Fibroblast of lung (primary cell): ENCODE measurements around the gene SAMD8. TPM values are rescaled to one million over a fixed set of nuclear protein-coding genes. Genes with fewer than 3 reads are reported as not detected.
"Not testable (repeated sequence)": the region's sequence is repeated elsewhere in the genome, so short reads cannot be mapped to it uniquely, and the experiment has no call there.

Experiments used
- DNase-seq, 2 donors: peaks; one replicate each; pipeline versions ENCODE4 v3.0.0 to v3.0.0-alpha.2; 2010; ENCODE audit warnings: low read depth in 2 of 2
- H2AFZ ChIP-seq: 2 replicates; pipeline ENCODE4 v1.5.1; 2012; ENCODE audit warnings: low read length, control low read depth, inconsistent platforms
- H3K27ac ChIP-seq: 2 replicates; pipeline ENCODE4 v1.5.1; 2011; ENCODE audit warnings: low read length, control low read depth; ENCODE audit not compliant: insufficient read depth
- H3K27me3 ChIP-seq: 2 replicates; pipeline ENCODE4 v1.5.1; 2011; ENCODE audit warnings: mild to moderate bottlenecking, low read length; ENCODE audit not compliant: control insufficient read depth, insufficient read depth
- H3K36me3 ChIP-seq: 2 replicates; pipeline ENCODE4 v1.5.1; 2011; ENCODE audit warnings: low read length; ENCODE audit not compliant: control insufficient read depth, insufficient read depth
- H3K4me1 ChIP-seq: 2 replicates; pipeline ENCODE4 v1.5.1; 2011; ENCODE audit warnings: low read length; ENCODE audit not compliant: control insufficient read depth, insufficient read depth; ENCODE audit errors: extremely low read depth
- H3K4me2 ChIP-seq: 2 replicates; pipeline ENCODE4 v1.5.1; 2011; ENCODE audit warnings: low read length, control low read depth; ENCODE audit not compliant: insufficient read depth; ENCODE audit errors: extremely low read depth
- H3K4me3 ChIP-seq, 4 experiments: fragments of 200-600 bp in 1 of 4; sonication (generic) in 1 of 4; replicated peaks in 1 of 4; 2 replicates each; pipeline ENCODE4 v1.5.1; 2011 to 2016; ENCODE audit warnings: low read length in 4 of 4, low read depth in 3 of 4, mild to moderate bottlenecking in 3 of 4, control low read depth in 2 of 4, inconsistent platforms in 1 of 4, mixed read lengths in 1 of 4; ENCODE audit not compliant: insufficient read depth in 1 of 4; ENCODE audit errors: control extremely low read depth in 1 of 4
- H3K79me2 ChIP-seq: 2 replicates; pipeline ENCODE4 v1.5.1; 2012; ENCODE audit warnings: mild to moderate bottlenecking, low read length, inconsistent platforms; ENCODE audit not compliant: control insufficient read depth, insufficient read depth
- H3K9ac ChIP-seq: 2 replicates; pipeline ENCODE4 v1.5.1; 2011; ENCODE audit warnings: mild to moderate bottlenecking, low read length, control low read depth; ENCODE audit not compliant: insufficient read depth
- H3K9me3 ChIP-seq: 2 replicates; pipeline ENCODE4 v1.5.1; 2012; ENCODE audit warnings: low read depth, low read length; ENCODE audit not compliant: control insufficient read depth, insufficient read depth
- H4K20me1 ChIP-seq: 2 replicates; pipeline ENCODE4 v1.5.1; 2011; ENCODE audit warnings: low read length; ENCODE audit not compliant: control insufficient read depth, insufficient read depth; ENCODE audit errors: extremely low read depth
- CTCF ChIP-seq, 2 donors: IDR thresholded peaks in 1 of 2; conservative IDR thresholded peaks in 1 of 2; 1 replicate in 1 of 2; 2 replicates in 1 of 2; pipeline ENCODE4 v1.5.1; 2011 to 2012; ENCODE audit warnings: low read length in 2 of 2, control low read depth in 1 of 2, inconsistent platforms in 1 of 2, low read depth in 1 of 2, mild to moderate bottlenecking in 1 of 2
- EZH2 ChIP-seq: IDR thresholded peaks from 2 replicates; pipeline ENCODE4 v1.5.1; 2012; ENCODE audit warnings: low read length, control low read depth, mild to moderate bottlenecking; ENCODE audit errors: missing control alignments
- polyA plus RNA-seq, 2 donors: library from polyadenylated mRNA; depleted of rRNA in 1 of 2; stranded (reverse) in 1 of 2; unstranded in 1 of 2; fragments of >200 nt; gene quantifications; 2 replicates each; pipeline ENCODE4 v1.2.1, GENCODE V29; 2011 to 2012; ENCODE audit warnings: missing spikeins in 1 of 2
- total RNA-seq: library from RNA; depleted of rRNA; stranded (reverse); fragments of >200 nt; gene quantifications from 2 replicates; pipeline ENCODE4 v1.2.1, GENCODE V29; 2014

SAMD8 gene
- total and polyA plus RNA-seq, 2 donors (not counting 1 experiment from before 2014, with no cell fraction given) = 32.5 to 51.5 TPM

GRCh38 chr10:75203724-75204123 is 92.3 kb downstream of the SAMD8 start:
- H3K4me1 ChIP-seq = peaks cover 18% of the 10 kb centered on the region
- H3K79me2 ChIP-seq = no peaks in the 10 kb centered on the region
- H3K36me3 ChIP-seq = no peaks in the 10 kb centered on the region
- H3K4me3 ChIP-seq = no peak overlapping the region
- no peak overlapping the region for H3K9ac ChIP-seq
- no peak for DNase-seq
- TF ChIP-seq CTCF (conservative IDR thresholded peaks at IDR 0.05 in 1 of 2, IDR thresholded peaks at IDR 0.05 in 1 of 2; ENCODE audit: low read depth in 1 of 2, low read length in 2 of 2) (no peak), EZH2 (no peak)
- no peaks in the 10 kb centered on the region for H4K20me1 ChIP-seq
- H3K27me3 ChIP-seq = no peaks in the 10 kb centered on the region
- H2AFZ ChIP-seq = no peak overlapping the region
- no peak overlapping the region for H3K4me2 ChIP-seq
- no peaks in the 10 kb centered on the region for H3K9me3 ChIP-seq
- H3K27ac ChIP-seq = no peak overlapping the region

GRCh38 chr10:75205908-75206307 is 94.5 kb downstream of the SAMD8 start:
- Histone ChIP-seq H2AFZ (no peak overlapping the region), H3K27me3 (no peaks in the 10 kb centered on the region), H3K4me3 (no peak overlapping the region), H3K9ac (no peak overlapping the region), H3K9me3 (no peaks in the 10 kb centered on the region), H3K36me3 (no peaks in the 10 kb centered on the region), H3K79me2 (peaks cover 1% of the 10 kb centered on the region), H3K4me1 (peaks cover 22% of the 10 kb centered on the region), H3K4me2 (no peak overlapping the region), H3K27ac (no peak overlapping the region), H4K20me1 (no peaks in the 10 kb centered on the region)
- TF ChIP-seq EZH2 = no peak
- TF ChIP-seq CTCF (conservative IDR thresholded peaks at IDR 0.05 in 1 of 2, IDR thresholded peaks at IDR 0.05 in 1 of 2; ENCODE audit: low read depth in 1 of 2, low read length in 2 of 2) = no peak
- no peak for DNase-seq

- not testable (repeated sequence) for H3K9ac ChIP-seq, H3K27me3 ChIP-seq
These were observed 95.2 kb downstream of the SAMD8 start for GRCh38 chr10:75206638-75207037.

More at GRCh38 chr10:75206638-75207037, 95.2 kb downstream of the SAMD8 start:
- H3K27ac ChIP-seq, DNase-seq, H2AFZ ChIP-seq, H3K4me2 ChIP-seq, H4K20me1 ChIP-seq, H3K36me3 ChIP-seq, H3K9me3 ChIP-seq, H3K79me2 ChIP-seq, H3K4me3 ChIP-seq: not testable (repeated sequence)
- H3K4me1 ChIP-seq = peaks cover 22% of the 10 kb centered on the region
